T-helper 1 cell treated with Interleukin-12 subunit alpha and Interleukin-12 subunit beta and Interleukin-4 antibody, amounts not matched to agents 30 ng/mL and 1 ng/mL, for 36 hours (primary cell): ENCODE results near the gene TM9SF1. TPM values are rescaled to one million over a fixed set of nuclear protein-coding genes. Genes with fewer than 3 reads are reported as not detected.

ENCODE experiments used
- intact Hi-C: fragments of 100-400 bp; cut with micrococcal nuclease; formaldehyde crosslinking; loops from one replicate; pipeline ENCODE4 v1.15.1; 2024
- total RNA-seq: library from RNA; stranded (reverse); gene quantifications from 2 replicates; pipeline ENCODE4 v1.2.3, GENCODE V29; 2022

TM9SF1 gene, protein sequence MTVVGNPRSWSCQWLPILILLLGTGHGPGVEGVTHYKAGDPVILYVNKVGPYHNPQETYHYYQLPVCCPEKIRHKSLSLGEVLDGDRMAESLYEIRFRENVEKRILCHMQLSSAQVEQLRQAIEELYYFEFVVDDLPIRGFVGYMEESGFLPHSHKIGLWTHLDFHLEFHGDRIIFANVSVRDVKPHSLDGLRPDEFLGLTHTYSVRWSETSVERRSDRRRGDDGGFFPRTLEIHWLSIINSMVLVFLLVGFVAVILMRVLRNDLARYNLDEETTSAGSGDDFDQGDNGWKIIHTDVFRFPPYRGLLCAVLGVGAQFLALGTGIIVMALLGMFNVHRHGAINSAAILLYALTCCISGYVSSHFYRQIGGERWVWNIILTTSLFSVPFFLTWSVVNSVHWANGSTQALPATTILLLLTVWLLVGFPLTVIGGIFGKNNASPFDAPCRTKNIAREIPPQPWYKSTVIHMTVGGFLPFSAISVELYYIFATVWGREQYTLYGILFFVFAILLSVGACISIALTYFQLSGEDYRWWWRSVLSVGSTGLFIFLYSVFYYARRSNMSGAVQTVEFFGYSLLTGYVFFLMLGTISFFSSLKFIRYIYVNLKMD
- total RNA-seq = 35.8 and 45.3 TPM in 2 replicates

GRCh38 chr14:24195186-24196070 is at the start of gene TM9SF1:
TM9SF1 (minus strand) TSS chr14:24195441; CDS start chr14:24195019, 422 bp downstream.
- intact Hi-C loops = loop anchor here (1.0 to 5.0 kb wide), 10 partner anchors 18 to 643 kb away; partner anchors contain the start of genes CHMP4A, DCAF11, DHRS1 and EMC9

GRCh38 chr14:24243336-24243836 is 48.1 kb upstream of the TM9SF1 start:
- intact Hi-C loops = loop anchor here (1.0 to 5.0 kb wide), 3 partner anchors 54 to 774 kb away; partner anchors contain the start of gene NGDN

GRCh38 chr14:24241829-24242443 is 46.7 kb upstream of the TM9SF1 start:
- intact Hi-C loops = loop anchor here (1.0 to 5.0 kb wide), 15 partner anchors 10 to 430 kb away; partner anchors contain the start of genes DCAF11, EMC9, GMPR2 and IPO4

DNA sequence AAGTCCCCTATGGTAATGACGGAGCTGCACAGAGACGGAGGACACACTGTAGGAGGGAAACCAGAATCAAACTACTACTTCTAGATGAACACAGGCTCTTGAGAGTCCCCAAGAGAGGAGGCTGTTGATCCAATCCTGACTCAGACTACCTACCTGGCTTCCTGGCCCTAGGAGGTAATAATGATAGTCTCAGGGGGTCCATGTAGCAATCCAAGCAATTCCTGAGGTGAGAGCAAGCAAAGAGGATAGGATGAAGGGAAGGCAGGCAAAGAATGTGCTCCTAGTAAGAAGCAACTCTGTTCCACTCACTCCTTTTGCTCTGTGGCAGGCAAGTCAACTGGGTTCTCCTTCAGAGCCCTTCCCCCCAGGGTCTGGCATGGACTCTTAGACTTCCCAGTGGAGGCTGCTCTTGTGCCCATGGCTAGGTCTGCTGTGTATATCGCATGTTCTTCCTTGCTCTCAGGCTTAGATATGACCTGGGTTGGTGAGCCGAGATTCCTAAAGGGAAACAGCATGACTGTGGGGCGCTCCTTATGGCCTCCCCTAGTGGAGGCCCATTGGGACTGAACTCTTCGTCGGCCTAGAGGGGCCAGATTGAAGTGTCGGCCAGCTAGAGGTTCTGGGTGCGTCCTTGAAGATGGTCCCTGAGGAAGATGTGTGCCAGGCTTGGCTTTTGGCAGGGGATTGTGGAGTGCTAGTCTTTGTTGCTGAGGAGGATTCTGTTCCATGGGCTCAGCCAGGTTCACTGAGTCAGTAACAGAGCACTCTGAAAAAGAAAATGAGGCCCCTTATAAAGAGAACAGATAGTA is 45.1 kb upstream of the TM9SF1 start:
- intact Hi-C loops = loop anchor here (5.0 kb wide), 1 partner anchor 432 kb away; no protein-coding TSS in a partner anchor

DNA sequence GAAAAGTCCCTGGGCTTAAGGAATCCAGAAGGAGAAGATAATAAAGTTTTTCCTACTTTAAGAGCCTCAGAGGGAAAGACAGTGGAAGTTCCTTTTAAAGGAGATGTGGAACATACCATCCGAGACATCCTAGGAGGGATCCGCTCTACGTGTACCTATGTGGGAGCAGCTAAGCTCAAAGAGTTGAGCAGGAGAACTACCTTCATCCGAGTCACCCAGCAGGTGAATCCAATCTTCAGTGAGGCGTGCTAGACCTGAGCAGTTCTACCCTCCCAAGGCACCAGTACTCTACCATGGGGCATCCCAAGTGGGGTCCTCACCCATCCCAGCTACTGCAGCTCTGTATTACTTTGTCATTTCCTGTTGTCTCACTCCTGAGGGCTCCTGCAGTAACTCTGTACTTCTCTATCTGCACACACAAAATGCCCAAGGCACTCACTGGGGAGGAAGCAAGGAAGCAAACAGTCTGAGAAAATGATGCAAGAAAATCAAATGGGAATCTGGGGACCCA is 43.3 kb upstream of the TM9SF1 start:
- intact Hi-C loops = no loop called here

- intact Hi-C loops = no loop called here
Measured at GRCh38 chr14:24238123-24238522, 42.9 kb upstream of the TM9SF1 start.

DNA sequence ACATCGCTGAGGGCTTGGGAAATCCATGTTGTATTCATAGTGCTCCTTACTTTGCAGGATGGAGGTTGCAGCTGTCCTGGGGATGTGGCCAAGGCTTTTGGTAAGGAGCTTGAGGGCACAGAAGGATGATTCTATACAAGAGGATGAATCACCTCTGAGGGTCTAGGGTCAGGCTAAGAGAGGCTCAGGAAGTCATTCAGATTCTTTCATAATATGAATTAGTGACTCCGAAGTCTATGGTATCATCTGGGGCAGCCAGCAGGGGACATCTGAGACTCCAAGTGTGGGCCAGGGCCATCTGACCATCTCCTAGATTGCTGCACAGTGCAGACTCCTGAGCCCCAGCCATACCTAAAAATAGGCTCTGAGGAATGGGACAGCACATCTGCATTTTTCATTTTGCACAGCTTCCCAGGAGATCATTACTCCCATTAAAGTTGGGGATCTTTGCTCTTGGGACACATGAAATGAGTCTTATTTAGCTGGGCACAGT is 42.3 kb upstream of the TM9SF1 start:
- intact Hi-C loops = no loop called here

- intact Hi-C loops = no loop called here
Measured at GRCh38 chr14:24236689-24237462, 41.6 kb upstream of the TM9SF1 start.

DNA sequence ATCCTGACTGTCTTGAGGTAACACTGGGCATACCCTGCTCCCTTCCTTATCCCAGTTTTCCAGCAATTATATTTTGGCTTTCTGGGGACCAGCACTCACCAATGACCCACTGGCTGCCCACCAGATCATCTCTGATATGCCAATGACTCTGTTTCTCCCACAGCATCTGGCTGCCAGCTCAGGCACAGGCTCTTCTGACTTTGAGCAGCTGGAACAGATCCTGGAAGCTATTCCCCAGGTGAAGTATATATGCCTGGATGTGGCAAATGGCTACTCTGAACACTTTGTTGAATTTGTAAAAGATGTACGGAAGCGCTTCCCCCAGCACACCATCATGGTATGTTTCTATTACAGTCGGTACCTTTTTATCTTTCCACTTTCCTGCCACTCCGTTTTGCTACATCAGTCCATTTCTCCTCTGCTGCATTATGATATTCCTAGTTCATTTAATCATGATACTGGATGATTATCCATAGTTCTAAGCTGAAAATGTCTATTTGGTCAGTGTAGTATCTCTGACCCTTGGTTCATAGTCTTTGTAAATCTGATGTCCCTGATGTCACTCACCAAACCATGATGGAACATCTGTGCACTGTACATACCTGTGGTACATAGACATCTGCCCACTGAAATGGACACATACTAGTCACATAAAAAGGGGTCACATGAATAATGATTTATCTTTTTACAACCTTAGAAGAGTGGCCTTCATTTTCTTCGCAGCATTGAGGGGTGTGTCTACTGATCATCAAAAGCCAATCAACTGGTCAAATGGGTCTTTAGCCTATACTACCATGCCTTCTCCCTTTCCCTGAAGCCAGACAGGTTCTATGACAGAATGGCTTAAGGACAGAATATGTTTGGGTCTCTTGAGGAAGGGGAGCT is 40.8 kb upstream of the TM9SF1 start:
- intact Hi-C loops = no loop called here

DNA sequence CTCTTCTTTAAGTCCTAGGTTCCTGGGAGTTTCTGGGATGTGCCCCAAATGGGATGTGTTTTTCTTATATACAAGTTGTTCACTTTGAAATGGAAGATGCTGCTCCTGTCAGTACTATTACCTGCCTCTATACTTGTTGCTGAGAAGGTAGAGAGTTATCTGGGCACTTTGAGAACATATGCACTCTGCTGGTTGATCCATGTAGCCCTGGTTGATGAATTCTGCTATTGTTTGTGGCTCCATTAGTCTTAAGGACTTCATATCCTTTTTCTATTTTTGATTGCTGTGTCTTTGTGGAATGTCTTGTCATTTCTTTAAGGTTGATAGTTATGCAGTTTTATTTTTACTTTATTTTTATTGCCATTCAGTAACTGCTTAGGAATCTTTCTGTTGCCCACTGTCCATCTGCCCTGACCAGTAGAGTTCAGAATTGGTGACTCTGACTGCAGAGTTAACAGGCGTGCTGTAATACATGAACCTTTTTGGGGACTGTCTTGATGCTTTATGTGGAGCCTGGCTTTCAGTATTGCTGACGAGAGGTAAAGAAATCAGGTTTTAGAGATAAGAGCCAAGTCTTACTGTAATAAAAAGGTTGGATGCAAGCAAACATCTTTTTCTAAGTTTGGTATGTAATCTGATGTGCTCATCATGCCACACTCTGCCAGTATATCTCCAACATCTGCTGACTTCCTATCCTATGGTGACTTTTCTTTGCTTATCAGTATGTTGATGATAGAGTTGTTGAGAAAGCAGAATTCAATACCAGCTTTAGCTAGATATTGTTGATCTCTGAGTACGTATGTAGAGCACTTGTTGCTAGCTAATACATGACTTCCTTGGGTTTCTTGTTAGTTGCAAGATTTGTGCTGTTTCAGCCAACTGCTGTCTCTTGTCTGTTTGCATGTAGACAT is 39.1 kb upstream of the TM9SF1 start:
- intact Hi-C loops = no loop called here

GRCh38 chr14:24233538-24233866 is 38.3 kb upstream of the TM9SF1 start:
- intact Hi-C loops = no loop called here

- intact Hi-C loops = loop anchor here (1.0 kb wide), 12 partner anchors 9 to 209 kb away; partner anchors contain the start of genes DCAF11, DHRS1, EMC9 and IPO4
Measured at GRCh38 chr14:24232645-24233537, 37.6 kb upstream of the TM9SF1 start, which contains the start of gene GMPR2. GMPR2 (plus strand) TSS chr14:24232929; CDS start chr14:24233254, 325 bp downstream.

GRCh38 chr14:24232121-24232644 is 36.9 kb upstream of the TM9SF1 start, which contains the start of gene NEDD8:
NEDD8 (minus strand) TSS chr14:24232367; CDS start chr14:24232267, 100 bp downstream.
- intact Hi-C loops = loop anchor here (1.0 kb wide), 12 partner anchors 10 to 210 kb away; partner anchors contain the start of genes DCAF11, DHRS1, EMC9 and IPO4

- intact Hi-C loops = loop anchor here (1.0 kb wide), 12 partner anchors 11 to 211 kb away; partner anchors contain the start of genes DCAF11, DHRS1, EMC9 and IPO4
Measured at GRCh38 chr14:24231263-24232120, 36.3 kb upstream of the TM9SF1 start.
